Measurements from ENCODE around the gene SNX1.

DNA sequence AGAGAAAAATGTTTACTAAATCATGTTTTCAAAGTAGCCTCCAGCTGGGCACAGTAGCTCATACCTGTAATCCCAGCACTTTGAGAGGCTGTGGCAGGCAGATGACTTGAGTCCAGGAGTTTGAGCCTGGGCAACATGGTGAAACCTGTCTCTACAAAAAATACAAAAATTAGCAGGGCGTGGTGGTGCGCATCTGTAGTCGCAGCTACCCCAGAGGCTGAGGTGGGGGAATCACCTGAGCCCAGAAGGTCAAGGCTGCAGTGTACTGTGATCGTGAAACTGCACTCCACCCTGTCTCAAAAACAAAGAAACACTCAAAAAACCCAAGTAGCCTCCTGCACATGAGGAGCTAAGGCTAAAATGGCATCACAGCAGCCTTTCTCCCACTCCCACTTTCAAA is 68.7 kb downstream of the SNX1 start:
- no peak for TF ChIP-seq EZH2phosphoT487 (IDR thresholded peaks at IDR 0.05; ENCODE audit: insufficient read depth, low read depth)
- no peak for TF ChIP-seq EZH2 (IDR thresholded peaks at IDR 0.05; ENCODE audit: insufficient read depth, poor library complexity, severe bottlenecking)
